ENCODE data around the gene CES3. TPM values are rescaled to one million over a fixed set of nuclear protein-coding genes. Genes with fewer than 3 reads are reported as not detected.
"Not testable (repeated sequence)": the region's sequence is repeated elsewhere in the genome, so short reads cannot be mapped to it uniquely, and the experiment has no call there.

The CES3 gene
- total and polyA plus RNA-seq, 2 donors = 0.19 TPM; not detected in 1

GRCh38 chr16:66944971-66945370 is 16.1 kb upstream of the CES3 start:
- not testable (repeated sequence) for DNase-seq (ENCODE audit: extremely low spot score); H3K4me1 ChIP-seq (ENCODE audit: insufficient read depth); H3K36me3 ChIP-seq (ENCODE audit: insufficient read depth); H3K4me3 ChIP-seq (ENCODE audit: low read depth, low read length); H3K27ac ChIP-seq (ENCODE audit: low read depth)
- 81% methylated on average over 9 of the region's 9 CpGs for WGBS

- DNase-seq (ENCODE audit: extremely low spot score) = no peak
- Histone ChIP-seq H3K4me3 (ENCODE audit: low read depth, low read length) (no peak overlapping the region), H3K4me1 (ENCODE audit: insufficient read depth) (no peaks in the 10 kb centered on the region), H3K36me3 (ENCODE audit: insufficient read depth) (no peaks in the 10 kb centered on the region), H3K27ac (ENCODE audit: low read depth) (no peak overlapping the region)
- 81% methylated on average over 4 of the region's 4 CpGs for whole genome bisulfite sequencing
Measured at GRCh38 chr16:66945939-66946338, 15.1 kb upstream of the CES3 start.

- DNase-seq (ENCODE audit: extremely low spot score) = no peak
- 71% methylated on average over 7 of the region's 7 CpGs for WGBS
- no peak overlapping the region for H3K27ac ChIP-seq (ENCODE audit: low read depth)
Measured at GRCh38 chr16:66946541-66946940, 14.5 kb upstream of the CES3 start.

GRCh38 chr16:66946974-66947301 is 14.1 kb upstream of the CES3 start:
- no peaks in the 10 kb centered on the region for H3K4me1 ChIP-seq (ENCODE audit: insufficient read depth)

More at GRCh38 chr16:66946541-66946940, 14.5 kb upstream of the CES3 start:
- Histone ChIP-seq H3K4me1 (ENCODE audit: insufficient read depth) (no peaks in the 10 kb centered on the region), H3K4me3 (ENCODE audit: low read depth, low read length) (no peak overlapping the region), H3K36me3 (ENCODE audit: insufficient read depth) (no peaks in the 10 kb centered on the region)

GRCh38 chr16:66947302-66948065 is 13.6 kb upstream of the CES3 start:
- H3K27ac ChIP-seq (ENCODE audit: low read depth) = no peak overlapping the region
- no peaks in the 10 kb centered on the region for H3K36me3 ChIP-seq (ENCODE audit: insufficient read depth)
- no peaks in the 10 kb centered on the region for H3K4me1 ChIP-seq (ENCODE audit: insufficient read depth)
- DNase-seq (ENCODE audit: extremely low spot score) = peak; percentile 64
- peak overlapping the region; percentile 65 for H3K4me3 ChIP-seq (ENCODE audit: low read depth, low read length)
- WGBS = under 1% methylated on average over 21 of the region's 23 CpGs

More at GRCh38 chr16:66946974-66947301, 14.1 kb upstream of the CES3 start:
- DNase-seq (ENCODE audit: extremely low spot score) = no peak
- 36% methylated on average over 5 of the region's 5 CpGs for WGBS
- Histone ChIP-seq H3K4me3 (ENCODE audit: low read depth, low read length) (no peak overlapping the region), H3K27ac (ENCODE audit: low read depth) (no peak overlapping the region), H3K36me3 (ENCODE audit: insufficient read depth) (no peaks in the 10 kb centered on the region)

- 2% methylated on average over 44 of the region's 44 CpGs for WGBS
- no peak overlapping the region for H3K27ac ChIP-seq (ENCODE audit: low read depth)
- H3K4me1 ChIP-seq (ENCODE audit: insufficient read depth) = no peaks in the 10 kb centered on the region
- H3K36me3 ChIP-seq (ENCODE audit: insufficient read depth) = no peaks in the 10 kb centered on the region
- peak overlapping the region; percentile 65 for H3K4me3 ChIP-seq (ENCODE audit: low read depth, low read length)
- no peak for DNase-seq (ENCODE audit: extremely low spot score)
Measured at GRCh38 chr16:66948134-66948836, 12.8 kb upstream of the CES3 start.

- Histone ChIP-seq H3K4me1 (ENCODE audit: insufficient read depth) (no peaks in the 10 kb centered on the region), H3K27ac (ENCODE audit: low read depth) (no peak overlapping the region), H3K36me3 (ENCODE audit: insufficient read depth) (no peaks in the 10 kb centered on the region), H3K4me3 (ENCODE audit: low read depth, low read length) (no peak overlapping the region)
- DNase-seq (ENCODE audit: extremely low spot score) = no peak
- WGBS = 15% methylated on average over 21 of the region's 21 CpGs
Measured at GRCh38 chr16:66948837-66949225, 12.2 kb upstream of the CES3 start.

GRCh38 chr16:66949472-66949871 is 11.6 kb upstream of the CES3 start:
- Histone ChIP-seq H3K4me1 (ENCODE audit: insufficient read depth) (no peaks in the 10 kb centered on the region), H3K4me3 (ENCODE audit: low read depth, low read length) (no peak overlapping the region), H3K27ac (ENCODE audit: low read depth) (no peak overlapping the region), H3K36me3 (ENCODE audit: insufficient read depth) (no peaks in the 10 kb centered on the region)
- DNase-seq (ENCODE audit: extremely low spot score) = no peak
- WGBS = 74% methylated on average over 6 of the region's 6 CpGs

GRCh38 chr16:66950437-66950836 is 10.6 kb upstream of the CES3 start:
- Histone ChIP-seq H3K4me1 (ENCODE audit: insufficient read depth) (no peaks in the 10 kb centered on the region), H3K27ac (ENCODE audit: low read depth) (no peak overlapping the region), H3K4me3 (ENCODE audit: low read depth, low read length) (no peak overlapping the region), H3K36me3 (ENCODE audit: insufficient read depth) (no peaks in the 10 kb centered on the region)
- no peak for DNase-seq (ENCODE audit: extremely low spot score)
- WGBS = 76% methylated on average over 2 of the region's 2 CpGs

GRCh38 chr16:66950971-66951790 is 9.9 kb upstream of the CES3 start:
- WGBS = 80% methylated on average over 4 of the region's 4 CpGs
- Histone ChIP-seq H3K4me1 (ENCODE audit: insufficient read depth) (no peaks in the 10 kb centered on the region), H3K27ac (ENCODE audit: low read depth) (no peak overlapping the region), H3K36me3 (ENCODE audit: insufficient read depth) (no peaks in the 10 kb centered on the region), H3K4me3 (ENCODE audit: low read depth, low read length) (no peak overlapping the region)
- DNase-seq (ENCODE audit: extremely low spot score) = no peak

GRCh38 chr16:66952430-66953110 is 8.5 kb upstream of the CES3 start:
- no peak for DNase-seq (ENCODE audit: extremely low spot score)
- no peak overlapping the region for H3K27ac ChIP-seq (ENCODE audit: low read depth)
- no peaks in the 10 kb centered on the region for H3K4me1 ChIP-seq (ENCODE audit: insufficient read depth)
- WGBS = 83% methylated on average over 7 of the region's 7 CpGs
- H3K4me3 ChIP-seq (ENCODE audit: low read depth, low read length) = no peak overlapping the region
- no peaks in the 10 kb centered on the region for H3K36me3 ChIP-seq (ENCODE audit: insufficient read depth)

- Histone ChIP-seq H3K4me3 (ENCODE audit: low read depth, low read length) (no peak overlapping the region), H3K4me1 (ENCODE audit: insufficient read depth) (no peaks in the 10 kb centered on the region), H3K36me3 (ENCODE audit: insufficient read depth) (no peaks in the 10 kb centered on the region), H3K27ac (ENCODE audit: low read depth) (no peak overlapping the region)
- DNase-seq (ENCODE audit: extremely low spot score) = no peak
- WGBS = 81% methylated on average over 10 of the region's 10 CpGs
Measured at GRCh38 chr16:66953462-66954096, 7.5 kb upstream of the CES3 start.

- H3K36me3 ChIP-seq (ENCODE audit: insufficient read depth) = no peaks in the 10 kb centered on the region
- H3K4me1 ChIP-seq (ENCODE audit: insufficient read depth) = no peaks in the 10 kb centered on the region
- no peak overlapping the region for H3K4me3 ChIP-seq (ENCODE audit: low read depth, low read length)
- no peak overlapping the region for H3K27ac ChIP-seq (ENCODE audit: low read depth)
- no peak for DNase-seq (ENCODE audit: extremely low spot score)
- WGBS = 21% methylated on average over 8 of the region's 8 CpGs
Measured at GRCh38 chr16:66954097-66954659, 6.9 kb upstream of the CES3 start.
